ENCODE data around the gene LPCAT3. TPM values are rescaled to one million over a fixed set of nuclear protein-coding genes. Genes with fewer than 3 reads are reported as not detected.

The LPCAT3 gene
- total and polyA plus RNA-seq, 2 of the 13 experiments (the other 11 are each of a cell fraction or from before 2014, with no cell fraction given): 44.5 to 64.3 TPM

DNA sequence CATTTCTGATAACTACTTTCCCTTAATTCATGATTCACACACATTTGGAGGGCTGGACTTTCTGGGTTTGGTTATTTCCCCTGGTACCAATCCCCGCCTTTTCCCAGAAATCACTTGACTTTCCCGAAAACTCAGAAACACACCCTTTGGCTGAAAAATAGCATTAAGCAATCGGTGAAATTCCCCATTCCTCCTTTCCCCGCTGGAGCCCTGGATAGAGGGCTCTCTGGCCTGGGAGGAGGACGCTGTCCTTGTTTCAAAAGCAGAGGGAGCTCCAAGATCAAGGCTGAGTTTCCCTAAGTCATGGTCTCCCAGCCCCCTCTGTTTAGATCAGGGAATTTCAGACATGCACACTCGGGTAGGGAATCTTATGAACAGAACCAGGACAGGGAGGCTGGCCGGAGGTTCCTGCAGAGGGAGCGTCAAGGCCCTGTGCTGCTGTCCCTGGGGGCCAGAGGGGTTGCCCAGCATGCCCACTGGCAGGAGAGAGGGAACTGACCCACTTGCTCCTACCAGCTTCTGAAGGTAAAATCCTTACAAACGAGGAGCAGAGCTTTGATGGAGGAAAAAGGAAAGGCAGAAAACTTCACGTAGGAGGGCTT is 42.2 kb upstream of the LPCAT3 start, which contains the start of gene C1S (continued):
- TF ChIP-seq ZFP62 (CRISPR knock-in tag; IDR thresholded peaks at IDR 0.05) (no peak), ZNF557 (CRISPR knock-in tag; IDR thresholded peaks at IDR 0.05) (no peak), BCL3 (CRISPR knock-in tag; IDR thresholded peaks at IDR 0.05) (no peak), ZNF713 (CRISPR knock-in tag; IDR thresholded peaks at IDR 0.05) (no peak), ZNF460 (CRISPR knock-in tag; IDR thresholded peaks at IDR 0.05; ENCODE audit: borderline replicate concordance) (no peak), TAF15 (IDR thresholded peaks at IDR 0.05; ENCODE audit: low read depth, low read length, poor library complexity, severe bottlenecking) (no peak), HNRNPH1 (optimal IDR thresholded peaks at IDR 0.05; ENCODE audit: low read depth, low read length) (no peak), YEATS2 (CRISPR knock-in tag; IDR thresholded peaks at IDR 0.05; ENCODE audit: borderline replicate concordance) (no peak), JARID2 (CRISPR knock-in tag; IDR thresholded peaks at IDR 0.05; ENCODE audit: insufficient replicate concordance) (peak; percentile 34), ZFP90 (CRISPR knock-in tag; IDR thresholded peaks at IDR 0.05; ENCODE audit: borderline replicate concordance) (no peak), RCOR2 (CRISPR knock-in tag; IDR thresholded peaks at IDR 0.05) (no peak), ZNF570 (CRISPR knock-in tag; IDR thresholded peaks at IDR 0.05; ENCODE audit: borderline replicate concordance) (no peak), KLF16 (CRISPR knock-in tag; IDR thresholded peaks at IDR 0.05) (peak in 1 of 2 experiments; percentile 40; a peak in 1 of 4 replicates), KDM3A (CRISPR knock-in tag; IDR thresholded peaks at IDR 0.05; ENCODE audit: low read depth) (no peak; the same call in 1 of the 2 replicates), HBP1 (CRISPR knock-in tag; IDR thresholded peaks at IDR 0.05; ENCODE audit: low read depth) (0 out of 2 replicates have a peak, but pooled peaks have one; percentile 27), ZNF747 (CRISPR knock-in tag; IDR thresholded peaks at IDR 0.05; ENCODE audit: borderline replicate concordance) (no peak), HDAC6 (IDR thresholded peaks at IDR 0.05; ENCODE audit: low read depth, low read length) (no peak), MIER2 (CRISPR knock-in tag; IDR thresholded peaks at IDR 0.05) (no peak), CERS6 (CRISPR knock-in tag; IDR thresholded peaks at IDR 0.05) (no peak), ZNF891 (CRISPR knock-in tag; IDR thresholded peaks at IDR 0.05) (no peak), TSC22D2 (CRISPR knock-in tag; IDR thresholded peaks at IDR 0.05; ENCODE audit: borderline replicate concordance) (no peak), MTF1 (CRISPR knock-in tag; IDR thresholded peaks at IDR 0.05) (no peak)
- TF ChIP-seq, protein P1, sequence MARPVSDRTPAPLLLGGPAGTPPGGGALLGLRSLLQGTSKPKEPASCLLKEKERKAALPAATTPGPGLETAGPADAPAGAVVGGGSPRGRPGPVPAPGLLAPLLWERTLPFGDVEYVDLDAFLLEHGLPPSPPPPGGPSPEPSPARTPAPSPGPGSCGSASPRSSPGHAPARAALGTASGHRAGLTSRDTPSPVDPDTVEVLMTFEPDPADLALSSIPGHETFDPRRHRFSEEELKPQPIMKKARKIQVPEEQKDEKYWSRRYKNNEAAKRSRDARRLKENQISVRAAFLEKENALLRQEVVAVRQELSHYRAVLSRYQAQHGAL (CRISPR knock-in tag; IDR thresholded peaks at IDR 0.05; ENCODE audit: not compliant biosample characterization): no peak

Data from HepG2 (cell line).